NB4 (cell line): ENCODE measurements around the gene SLC2A2.

Source experiments
- CTCF ChIP-seq: IDR thresholded peaks from one replicate; pipeline ENCODE4 v1.5.1; 2012; ENCODE audit warnings: low read depth, low read length
- MAX ChIP-seq: IDR thresholded peaks from 2 replicates; pipeline ENCODE4 v1.6.1; 2011; ENCODE audit warnings: low read depth, low read length

- no peak for TF ChIP-seq CTCF
- no peak for TF ChIP-seq MAX
Observed at GRCh38 chr3:171057072-171057471, 30.6 kb upstream of the SLC2A2 start.
